Transverse colon (tissue), 4 donors: ENCODE measurements around the gene DPYD. TPM values are rescaled to one million over a fixed set of nuclear protein-coding genes. Genes with fewer than 3 reads are reported as not detected.

ENCODE experiments used
- DNase-seq: peaks from one replicate; pipeline ENCODE4 v3.0.0-alpha.2; 2019
- H3K27ac ChIP-seq, 4 donors: fragments of 200-600 bp; sonication (generic); 2 replicates each; pipeline ENCODE4 v1.5.1; 2016 to 2018; ENCODE audit warnings: inconsistent platforms in 4 of 4
- H3K27me3 ChIP-seq: fragments of 200-600 bp; sonication (generic); 2 replicates; pipeline ENCODE4 v1.5.1; 2017; ENCODE audit warnings: inconsistent platforms
- H3K36me3 ChIP-seq, 4 donors: fragments of 200-600 bp; sonication (generic); 2 replicates each; pipeline ENCODE4 v1.5.1; 2017 to 2019; ENCODE audit warnings: inconsistent platforms in 4 of 4
- H3K4me1 ChIP-seq, 4 donors: fragments of 200-600 bp; sonication (generic); 2 replicates each; pipeline ENCODE4 v1.5.1; 2017 to 2020; ENCODE audit warnings: inconsistent platforms in 4 of 4
- H3K4me3 ChIP-seq, 4 donors: fragments of 200-600 bp; sonication (generic); 1 replicate in 1 of 4; 2 replicates in 3 of 4; pipeline versions ENCODE4 v1.5.1 to v1.6.1; 2017 to 2019; ENCODE audit warnings: inconsistent platforms in 4 of 4
- H3K9me3 ChIP-seq, 2 donors: fragments of 200-600 bp; sonication (generic); 2 replicates each; pipeline ENCODE4 v1.5.1; 2017 to 2019; ENCODE audit warnings: inconsistent platforms in 2 of 2
- EP300 ChIP-seq: sonication (generic); formaldehyde crosslinking; IDR thresholded peaks from one replicate; pipeline ENCODE4 v1.6.1; 2017; ENCODE audit warnings: antibody characterized with exemption, low read depth
- POLR2A ChIP-seq: fragments of 450-650 bp; IDR thresholded peaks from one replicate; pipeline ENCODE4 v1.6.1; 2016; ENCODE audit warnings: antibody characterized with exemption, mild to moderate bottlenecking, moderate library complexity
- POLR2AphosphoS5 ChIP-seq, 3 donors: sonication (generic); formaldehyde crosslinking; IDR thresholded peaks; one replicate each; pipeline ENCODE4 v1.6.1; 2016; ENCODE audit warnings: antibody characterized with exemption in 3 of 3
- WGBS, 2 donors: methylation state at CpG; one replicate each; pipeline ENCODE4 v1.1.5; 2018; ENCODE audit warnings: low coverage in 1 of 2; 5-methylcytosine and 5-hydroxymethylcytosine counted together
- in situ Hi-C, 4 donors: fragments of 200-750 bp; cut with MboI; loops; one replicate each; pipeline versions ENCODE4 v1.15.0 to v1.15.1; 2017; ENCODE audit warnings: low sequenced_read_pairs in 3 of 4, low pct_ligation_motif_present in 1 of 4, low pct_unique_long_range_greater_than_20kb in 1 of 4
- intact Hi-C: fragments of 100-400 bp; cut with DNase I; formaldehyde crosslinking; loops from one replicate; pipeline ENCODE4 v1.15.1; 2023; ENCODE audit warnings: low total_unique reads
- total RNA-seq, 4 donors: library from RNA; depleted of rRNA; stranded (reverse); fragments of >200 nt; gene quantifications; one replicate each; pipeline ENCODE4 v1.1.0, GENCODE V29; 2016
- TF ChIP-seq, protein P1 (sequence below), 5 experiments: fragments of 200-600 bp in 3 of 5; fragments of 450-650 bp in 2 of 5; sonication (generic) in 3 of 5; IDR thresholded peaks; 1 replicate in 2 of 5; 2 replicates in 3 of 5; pipeline ENCODE4 v1.5.1; 2016 to 2017; ENCODE audit warnings: antibody characterized with exemption in 5 of 5, inconsistent platforms in 3 of 5, mild to moderate bottlenecking in 2 of 5, moderate library complexity in 1 of 5

DPYD gene
- total RNA-seq, 4 donors from 2014 or later = 11.2 to 34.8 (median 26.0) TPM

DNA sequence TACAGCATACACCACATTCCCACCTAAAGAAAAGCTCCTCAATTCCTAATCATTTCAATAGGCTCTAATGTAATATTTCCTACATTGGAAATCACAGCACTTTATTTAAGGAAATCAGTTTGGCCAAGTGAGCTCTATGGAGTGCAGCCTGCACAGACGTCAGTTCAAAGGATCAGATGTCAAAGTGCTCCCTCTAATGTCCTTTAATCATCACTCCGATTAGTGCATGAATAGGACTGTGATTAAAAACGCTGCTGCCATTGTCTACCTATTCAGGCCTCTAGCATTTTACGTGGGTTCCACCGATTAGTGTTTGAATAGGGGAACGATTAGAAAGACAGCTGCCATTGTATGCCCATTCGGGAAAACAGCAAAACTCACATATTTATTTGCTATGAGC, 50.2 kb downstream of the DPYD start:
- Histone ChIP-seq H3K4me3 (no peak overlapping the region), H3K36me3 (no peaks in the 10 kb centered on the region), H3K9me3 (no peaks in the 10 kb centered on the region), H3K4me1 (peaks cover 0 to 3% (median 0%) of the 10 kb centered on the region in 4 donors), H3K27me3 (no peaks in the 10 kb centered on the region), H3K27ac (no peak overlapping the region)
- DNase-seq = no peak
- in situ Hi-C loops = no loop called here
- intact Hi-C loops = no loop called here
- TF ChIP-seq, protein P1, sequence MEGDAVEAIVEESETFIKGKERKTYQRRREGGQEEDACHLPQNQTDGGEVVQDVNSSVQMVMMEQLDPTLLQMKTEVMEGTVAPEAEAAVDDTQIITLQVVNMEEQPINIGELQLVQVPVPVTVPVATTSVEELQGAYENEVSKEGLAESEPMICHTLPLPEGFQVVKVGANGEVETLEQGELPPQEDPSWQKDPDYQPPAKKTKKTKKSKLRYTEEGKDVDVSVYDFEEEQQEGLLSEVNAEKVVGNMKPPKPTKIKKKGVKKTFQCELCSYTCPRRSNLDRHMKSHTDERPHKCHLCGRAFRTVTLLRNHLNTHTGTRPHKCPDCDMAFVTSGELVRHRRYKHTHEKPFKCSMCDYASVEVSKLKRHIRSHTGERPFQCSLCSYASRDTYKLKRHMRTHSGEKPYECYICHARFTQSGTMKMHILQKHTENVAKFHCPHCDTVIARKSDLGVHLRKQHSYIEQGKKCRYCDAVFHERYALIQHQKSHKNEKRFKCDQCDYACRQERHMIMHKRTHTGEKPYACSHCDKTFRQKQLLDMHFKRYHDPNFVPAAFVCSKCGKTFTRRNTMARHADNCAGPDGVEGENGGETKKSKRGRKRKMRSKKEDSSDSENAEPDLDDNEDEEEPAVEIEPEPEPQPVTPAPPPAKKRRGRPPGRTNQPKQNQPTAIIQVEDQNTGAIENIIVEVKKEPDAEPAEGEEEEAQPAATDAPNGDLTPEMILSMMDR (IDR thresholded peaks at IDR 0.05) = no peak
- TF ChIP-seq POLR2A = no peak
- TF ChIP-seq POLR2AphosphoS5 (IDR thresholded peaks at IDR 0.05) = no peak
- TF ChIP-seq EP300 = no peak
- WGBS, 2 donors = 91 to 95% methylated on average over 6 to 7 of the region's 7 CpGs

DNA sequence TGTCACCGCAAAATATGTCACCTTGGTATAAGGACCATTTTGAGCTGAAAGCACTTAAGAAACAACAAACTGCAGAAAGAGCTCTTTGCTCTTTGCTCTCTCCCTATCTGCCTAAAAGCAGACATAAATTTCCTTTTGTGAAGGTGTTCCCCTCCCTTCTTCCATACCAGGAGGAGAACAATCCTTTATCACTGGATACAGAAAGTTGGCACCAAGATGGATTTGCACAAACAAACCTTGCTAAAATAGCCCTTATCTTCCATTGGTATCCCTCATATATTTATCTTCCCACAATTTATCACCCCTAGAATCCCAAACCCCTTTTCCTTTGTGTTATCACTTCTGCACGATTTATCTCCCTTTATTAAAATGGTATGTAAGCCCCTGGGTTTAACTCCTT, 51.4 kb downstream of the DPYD start:
- no peak overlapping the region for H3K27ac ChIP-seq
- no peak for DNase-seq
- in situ Hi-C loops (no loop called here), intact Hi-C loops (no loop called here)
- H3K4me3 ChIP-seq = no peak overlapping the region
- 32 to 36% methylated on average over 2 of the region's 2 CpGs for WGBS, 2 donors
- H3K9me3 ChIP-seq = no peaks in the 10 kb centered on the region
- peaks cover 0 to 3% (median 0%) of the 10 kb centered on the region in 4 donors for H3K4me1 ChIP-seq
- H3K36me3 ChIP-seq = no peaks in the 10 kb centered on the region
- no peaks in the 10 kb centered on the region for H3K27me3 ChIP-seq
- TF ChIP-seq, protein P1 (IDR thresholded peaks at IDR 0.05) = no peak
- TF ChIP-seq EP300 (no peak), POLR2AphosphoS5 (IDR thresholded peaks at IDR 0.05) (no peak), POLR2A (no peak)

DNA sequence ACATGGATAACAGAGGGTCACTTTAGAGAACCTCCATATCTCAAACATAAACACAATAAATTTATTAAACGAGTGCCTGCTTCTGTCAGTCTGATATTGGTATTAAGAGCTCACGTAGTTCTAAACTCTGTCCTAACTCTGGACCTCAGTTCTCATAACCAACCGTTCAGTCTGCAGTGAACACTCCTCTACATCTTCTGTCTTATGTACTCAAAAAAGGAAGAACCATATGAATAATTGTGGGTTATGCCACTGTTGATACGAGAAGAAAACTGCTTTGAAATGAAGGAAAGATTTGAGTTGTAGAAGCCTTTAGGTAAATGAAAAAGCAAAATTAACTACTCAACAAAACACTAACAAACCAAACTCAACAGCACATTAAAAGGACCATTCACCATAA, 53.7 kb downstream of the DPYD start:
- Histone ChIP-seq H3K4me1 (peaks cover 0 to 3% (median 0%) of the 10 kb centered on the region in 4 donors), H3K27ac (no peak overlapping the region), H3K4me3 (no peak overlapping the region), H3K9me3 (no peaks in the 10 kb centered on the region), H3K36me3 (no peaks in the 10 kb centered on the region), H3K27me3 (no peaks in the 10 kb centered on the region)
- intact Hi-C loops (no loop called here), in situ Hi-C loops (no loop called here)
- 82 to 89% methylated on average over 4 of the region's 4 CpGs for WGBS, 2 donors
- TF ChIP-seq, protein P1 (IDR thresholded peaks at IDR 0.05) = no peak
- TF ChIP-seq EP300 (no peak), POLR2A (no peak)
- DNase-seq = no peak

DNA sequence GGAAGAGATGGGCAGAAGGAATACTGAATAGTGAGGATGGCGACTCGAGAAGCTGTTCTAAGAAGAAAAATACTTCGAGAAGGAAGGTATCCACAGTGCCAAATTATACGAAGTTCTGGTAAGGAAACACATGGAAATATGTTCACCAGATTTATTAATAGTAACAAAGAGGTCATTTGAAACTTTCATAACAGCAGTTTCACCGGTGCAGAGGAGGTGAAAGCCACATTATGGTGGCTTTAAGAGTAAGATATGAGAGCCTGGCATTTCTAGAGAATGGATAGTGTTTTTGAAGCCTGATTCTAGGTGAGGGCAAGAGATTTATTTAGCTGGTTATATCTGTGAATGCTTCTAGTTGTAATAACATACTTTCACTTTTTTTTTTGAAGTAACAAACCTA, 56.2 kb downstream of the DPYD start:
- in situ Hi-C loops (no loop called here), intact Hi-C loops (no loop called here)
- Histone ChIP-seq H3K36me3 (no peaks in the 10 kb centered on the region), H3K27ac (no peak overlapping the region), H3K4me3 (no peak overlapping the region), H3K27me3 (no peaks in the 10 kb centered on the region), H3K4me1 (peaks cover 0 to 1% (median 0%) of the 10 kb centered on the region in 4 donors), H3K9me3 (no peaks in the 10 kb centered on the region)
- no peak for DNase-seq
- 76 to 79% methylated on average over 5 of the region's 5 CpGs for WGBS, 2 donors
- TF ChIP-seq POLR2AphosphoS5 (IDR thresholded peaks at IDR 0.05) = no peak
- TF ChIP-seq POLR2A = no peak

DNA sequence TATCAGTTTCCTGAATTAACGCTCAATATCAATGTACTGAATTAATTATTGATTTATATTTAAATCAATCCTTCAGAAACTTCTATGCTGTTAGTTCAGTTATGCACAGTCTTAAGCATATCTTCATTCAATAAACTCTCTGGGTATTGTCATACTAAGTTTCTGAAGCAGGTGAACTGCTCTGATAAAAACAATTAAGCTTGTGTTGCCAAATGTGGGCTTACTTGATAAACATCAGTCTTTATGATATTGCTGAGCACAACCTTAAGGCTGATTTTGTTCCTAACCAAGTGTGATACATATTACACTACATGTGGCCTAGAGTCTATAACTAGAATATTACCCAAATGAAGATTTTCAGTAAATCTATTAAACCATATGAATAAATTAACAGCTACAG, 67.6 kb downstream of the DPYD start:
- H3K9me3 ChIP-seq = no peaks in the 10 kb centered on the region
- in situ Hi-C loops = no loop called here

More for the DNA sequence above, 67.6 kb downstream of the DPYD start:
- no peak for DNase-seq
- Histone ChIP-seq H3K27me3 (no peaks in the 10 kb centered on the region), H3K36me3 (no peaks in the 10 kb centered on the region), H3K27ac (no peak overlapping the region), H3K4me3 (no peak overlapping the region), H3K4me1 (peaks cover 0 to 10% (median 0%) of the 10 kb centered on the region in 4 donors)
- WGBS, 2 donors = 100% methylated on average over 1 of the region's 1 CpG; no CpG with 5 or more reads in 1 of the 2 donors
- intact Hi-C loops = no loop called here
- TF ChIP-seq POLR2A (no peak), EP300 (no peak), POLR2AphosphoS5 (IDR thresholded peaks at IDR 0.05) (no peak)
- TF ChIP-seq, protein P1 (IDR thresholded peaks at IDR 0.05) = no peak
